IPS-20b (cell line): ENCODE results near the gene RPS10.

ENCODE experiments used
- H3K27ac ChIP-seq: one replicate; pipeline ENCODE4 v1.5.1; 2013; ENCODE audit warnings: low read length
- H3K27me3 ChIP-seq: 2 replicates; pipeline ENCODE4 v1.6.1; 2013; ENCODE audit warnings: mild to moderate bottlenecking, low read length, inconsistent platforms; ENCODE audit not compliant: insufficient read depth
- H3K36me3 ChIP-seq: 2 replicates; pipeline ENCODE4 v1.6.1; 2013; ENCODE audit warnings: low read depth, mild to moderate bottlenecking, inconsistent platforms, low read length, moderate library complexity; ENCODE audit not compliant: insufficient read depth
- H3K4me1 ChIP-seq: 2 replicates; pipeline ENCODE4 v1.6.1; 2013; ENCODE audit warnings: mild to moderate bottlenecking, control low read depth, inconsistent platforms, low read length, moderate library complexity; ENCODE audit not compliant: insufficient read depth
- H3K4me3 ChIP-seq: 2 replicates; pipeline ENCODE4 v1.5.1; 2013; ENCODE audit warnings: mild to moderate bottlenecking, low read length, inconsistent platforms
- H3K9ac ChIP-seq: 2 replicates; pipeline ENCODE4 v1.6.1; 2013; ENCODE audit warnings: low read depth, mild to moderate bottlenecking, inconsistent platforms, low read length, moderate library complexity
- H3K9me3 ChIP-seq: 2 replicates; pipeline ENCODE4 v1.6.1; 2013; ENCODE audit warnings: mild to moderate bottlenecking, low read depth, low read length, inconsistent platforms; ENCODE audit not compliant: insufficient read depth

Gene RPS10

DNA sequence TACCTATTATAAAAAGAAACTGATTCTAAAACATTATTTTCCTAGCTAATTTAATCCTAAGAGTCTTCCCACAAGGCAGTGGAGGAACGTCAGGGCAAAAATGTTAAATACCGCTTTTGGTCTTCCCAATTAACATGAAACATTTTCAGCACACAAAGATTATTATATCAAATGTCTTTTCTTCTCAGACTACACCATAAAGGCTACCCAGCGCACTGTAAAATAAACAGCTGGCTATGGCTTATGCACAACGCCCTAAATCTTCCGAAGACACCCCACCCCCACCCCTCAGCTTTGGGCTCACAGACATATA is 34.4 kb downstream of the RPS10 start:
- H3K4me1 ChIP-seq: peaks cover 5% of the 10 kb centered on the region; the same call in 1 of the 2 replicates
- peaks cover 6% of the 10 kb centered on the region for H3K9me3 ChIP-seq
- H3K27me3 ChIP-seq: no peaks in the 10 kb centered on the region
- peak overlapping the region; percentile 87 for H3K4me3 ChIP-seq
- no peaks in the 10 kb centered on the region for H3K36me3 ChIP-seq
- no peak overlapping the region for H3K27ac ChIP-seq
- H3K9ac ChIP-seq: peak overlapping the region; percentile 77; the same call in 1 of the 2 replicates

GRCh38 chr6:34390531-34391472 is 35.1 kb downstream of the RPS10 start:
- Histone ChIP-seq H3K4me3 (peak overlapping the region; percentile 87), H3K9ac (peak overlapping the region; percentile 77; the same call in 1 of the 2 replicates), H3K9me3 (no peaks in the 10 kb centered on the region), H3K36me3 (no peaks in the 10 kb centered on the region), H3K4me1 (peaks cover 11% of the 10 kb centered on the region; the same call in 1 of the 2 replicates), H3K27ac (no peak overlapping the region), H3K27me3 (no peaks in the 10 kb centered on the region)

DNA sequence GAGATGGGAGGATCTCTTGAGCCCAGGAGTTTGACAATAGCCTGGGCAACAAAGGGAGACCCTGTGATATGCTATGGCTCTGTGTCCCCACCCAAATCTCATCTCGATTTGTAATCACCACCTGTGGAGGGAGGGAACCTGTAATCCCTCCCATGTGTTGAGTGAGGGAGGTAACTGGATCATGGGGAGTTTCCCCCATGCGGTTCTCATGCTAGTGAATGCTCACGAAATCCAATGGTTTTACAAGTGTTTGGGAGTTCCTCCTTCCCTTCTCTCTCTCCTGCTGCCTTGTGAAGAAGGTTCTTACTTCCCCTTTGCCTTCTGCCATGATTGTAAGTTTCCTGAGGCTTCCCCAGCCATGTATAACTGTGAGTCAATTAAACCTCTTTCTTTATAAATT is 36.8 kb downstream of the RPS10 start:
- Histone ChIP-seq H3K27me3 (no peaks in the 10 kb centered on the region), H3K27ac (no peak overlapping the region), H3K4me3 (no peak overlapping the region), H3K9ac (no peak overlapping the region), H3K4me1 (peaks cover 19% of the 10 kb centered on the region; the same call in 1 of the 2 replicates), H3K36me3 (no peaks in the 10 kb centered on the region), H3K9me3 (no peaks in the 10 kb centered on the region)

GRCh38 chr6:34388421-34388820 is 37.4 kb downstream of the RPS10 start:
- Histone ChIP-seq H3K9ac (no peak overlapping the region), H3K27me3 (no peaks in the 10 kb centered on the region), H3K27ac (no peak overlapping the region), H3K4me3 (no peak overlapping the region), H3K4me1 (peaks cover 23% of the 10 kb centered on the region; the same call in 1 of the 2 replicates), H3K36me3 (no peaks in the 10 kb centered on the region), H3K9me3 (no peaks in the 10 kb centered on the region)

DNA sequence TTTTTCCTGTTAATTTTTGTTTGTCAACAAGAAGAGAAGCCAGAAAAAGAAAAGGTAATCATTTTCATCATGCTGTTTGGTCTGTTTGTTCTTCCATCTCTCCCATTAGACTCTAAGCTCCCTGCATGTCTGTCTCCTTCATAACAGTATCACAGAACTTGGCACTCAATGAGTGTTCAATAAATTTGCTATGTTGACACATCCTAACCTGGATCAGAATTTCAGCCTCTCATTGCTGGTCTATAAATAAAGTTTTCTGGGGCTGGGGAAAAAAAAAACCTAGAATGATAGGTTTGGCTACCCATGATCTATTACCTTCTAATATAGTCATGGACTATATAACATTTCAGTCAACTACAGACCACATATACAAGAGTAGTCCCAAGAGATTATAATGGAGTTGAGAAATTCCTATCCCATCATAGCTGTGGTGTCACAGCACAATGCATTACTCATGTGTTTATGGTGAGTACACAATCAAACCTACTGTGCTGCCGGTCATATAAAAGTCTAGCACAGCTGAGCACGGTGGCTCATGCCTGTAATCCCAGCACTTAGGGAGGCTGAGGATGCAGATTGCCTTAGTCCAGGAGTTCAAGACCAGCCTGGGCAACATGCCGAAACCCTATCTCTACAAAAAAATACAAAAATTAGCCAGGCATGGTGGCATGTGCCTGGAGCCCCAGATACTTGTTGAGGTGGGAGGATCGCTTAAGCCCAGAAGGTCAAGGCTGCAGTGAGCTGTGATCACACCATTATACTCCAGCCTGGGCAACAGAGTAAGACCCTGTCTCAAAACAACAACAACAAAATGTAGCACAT is 39.3 kb downstream of the RPS10 start:
- Histone ChIP-seq H3K27ac (no peak overlapping the region), H3K9ac (no peak overlapping the region), H3K4me1 (peaks cover 23% of the 10 kb centered on the region; the same call in 1 of the 2 replicates)

GRCh38 chr6:34385793-34386195 is 40.1 kb downstream of the RPS10 start:
- Histone ChIP-seq H3K9me3 (no peaks in the 10 kb centered on the region), H3K27me3 (no peaks in the 10 kb centered on the region), H3K4me3 (peak overlapping the region; percentile 17; the same call in 1 of the 2 replicates), H3K9ac (no peak overlapping the region), H3K27ac (no peak overlapping the region), H3K36me3 (no peaks in the 10 kb centered on the region), H3K4me1 (peaks cover 21% of the 10 kb centered on the region; the same call in 1 of the 2 replicates)

More for the DNA sequence above, 39.3 kb downstream of the RPS10 start:
- peak overlapping the region; percentile 17; the same call in 1 of the 2 replicates for H3K4me3 ChIP-seq
- H3K27me3 ChIP-seq: no peaks in the 10 kb centered on the region
- H3K9me3 ChIP-seq: no peaks in the 10 kb centered on the region
- H3K36me3 ChIP-seq: no peaks in the 10 kb centered on the region

DNA sequence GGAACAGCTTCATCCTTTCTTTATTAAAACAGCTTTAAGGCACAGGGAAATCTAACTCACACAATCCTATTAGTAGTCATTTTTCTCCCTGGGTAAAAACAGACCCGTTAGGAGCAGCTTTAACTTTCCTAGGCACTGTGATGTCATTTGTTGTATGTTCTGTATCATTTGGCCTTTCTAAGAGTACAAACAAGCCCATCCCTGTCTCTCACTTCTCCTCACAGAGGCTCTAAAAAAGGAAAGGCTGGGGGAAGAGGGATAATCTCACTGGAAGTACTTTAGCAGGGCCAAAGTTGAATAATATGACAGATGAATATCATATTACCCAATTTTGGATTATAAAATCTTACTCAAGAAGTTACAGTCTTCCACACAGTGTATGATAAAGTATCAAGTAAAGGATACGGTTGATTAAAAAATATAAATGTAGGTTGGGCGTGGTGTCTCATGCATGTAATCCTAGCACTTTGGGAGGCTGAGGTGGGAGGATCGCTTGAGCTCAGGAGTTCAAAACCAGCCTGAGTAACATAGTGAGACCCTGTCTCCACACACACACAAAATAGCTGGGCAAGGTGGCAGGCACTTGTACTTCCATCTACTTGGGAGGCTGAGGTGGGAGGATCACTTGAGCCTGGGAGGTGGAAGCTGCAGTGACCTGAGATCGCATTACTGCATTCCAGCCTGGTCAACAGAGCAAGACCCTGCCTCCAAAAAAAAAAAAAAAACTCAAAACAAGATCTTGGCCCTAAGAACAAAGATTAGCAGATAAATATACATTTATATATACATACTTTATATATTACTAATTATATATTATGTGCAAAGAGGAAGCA is 41.3 kb downstream of the RPS10 start:
- Histone ChIP-seq H3K4me3 (no peak overlapping the region), H3K9ac (no peak overlapping the region), H3K27me3 (no peaks in the 10 kb centered on the region), H3K36me3 (no peaks in the 10 kb centered on the region; the same call in 1 of the 2 replicates), H3K9me3 (no peaks in the 10 kb centered on the region), H3K4me1 (peaks cover 18% of the 10 kb centered on the region; the same call in 1 of the 2 replicates), H3K27ac (no peak overlapping the region)

DNA sequence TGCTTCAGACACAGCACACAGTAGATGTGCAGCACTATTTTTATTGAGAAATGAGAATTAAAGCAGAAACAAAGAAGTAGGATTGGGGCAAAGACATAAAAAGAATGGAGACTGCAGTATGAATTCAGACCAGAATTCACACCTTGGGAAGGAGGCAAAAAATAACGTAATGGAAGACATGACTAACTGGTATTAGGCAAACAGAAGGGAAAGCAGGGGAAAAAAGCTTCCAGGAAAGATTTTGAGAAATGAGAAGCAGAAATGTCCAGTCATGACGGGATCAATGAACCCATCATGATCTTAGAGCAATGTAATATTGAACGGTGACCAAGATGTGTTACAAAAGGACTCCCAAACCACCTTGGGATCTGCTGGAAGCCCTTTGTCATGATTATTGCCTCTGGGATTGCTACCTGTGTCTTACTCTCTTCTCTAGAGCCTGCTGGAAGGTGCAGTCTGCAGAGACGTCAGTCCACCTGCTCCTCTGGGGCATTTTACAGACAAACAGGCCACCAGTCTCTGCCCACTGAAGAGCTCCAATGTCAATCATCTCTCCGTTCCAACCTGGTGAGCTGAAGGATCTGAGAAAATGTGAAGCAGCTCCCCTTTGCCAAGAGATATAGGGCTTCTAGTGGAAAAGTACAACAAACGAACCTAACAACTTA is 42.1 kb downstream of the RPS10 start:
- H3K4me3 ChIP-seq: no peak overlapping the region
- no peaks in the 10 kb centered on the region; the same call in 1 of the 2 replicates for H3K36me3 ChIP-seq
- no peaks in the 10 kb centered on the region for H3K27me3 ChIP-seq
- no peak overlapping the region for H3K27ac ChIP-seq
- H3K9me3 ChIP-seq: no peaks in the 10 kb centered on the region
- no peak overlapping the region for H3K9ac ChIP-seq
- peaks cover 18% of the 10 kb centered on the region; the same call in 1 of the 2 replicates for H3K4me1 ChIP-seq

DNA sequence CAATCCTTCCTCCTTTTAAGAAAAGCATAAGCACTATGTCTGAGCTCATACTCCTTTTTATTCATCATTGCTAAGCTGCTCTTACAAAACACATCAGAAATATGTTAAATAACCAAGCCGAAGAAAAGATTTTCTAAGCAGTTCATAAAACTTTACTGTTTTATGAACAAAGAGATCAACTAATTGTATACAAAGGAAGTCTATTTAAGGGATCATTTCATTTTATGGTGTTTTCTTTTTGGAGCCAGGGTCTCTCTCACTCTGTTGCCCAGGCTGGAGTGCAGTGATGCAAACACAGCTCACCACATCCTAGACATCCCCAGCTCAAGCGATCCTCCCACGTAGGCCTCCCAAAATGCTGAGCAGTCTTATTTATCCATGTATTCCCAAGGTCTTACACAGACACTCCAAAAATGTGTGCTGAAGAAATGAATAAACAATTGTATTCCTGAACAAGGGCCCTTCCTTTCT is 42.7 kb downstream of the RPS10 start:
- Histone ChIP-seq H3K36me3 (no peaks in the 10 kb centered on the region; the same call in 1 of the 2 replicates), H3K9me3 (no peaks in the 10 kb centered on the region), H3K27ac (no peak overlapping the region), H3K9ac (no peak overlapping the region), H3K4me1 (peaks cover 18% of the 10 kb centered on the region; the same call in 1 of the 2 replicates), H3K4me3 (no peak overlapping the region), H3K27me3 (no peaks in the 10 kb centered on the region)

DNA sequence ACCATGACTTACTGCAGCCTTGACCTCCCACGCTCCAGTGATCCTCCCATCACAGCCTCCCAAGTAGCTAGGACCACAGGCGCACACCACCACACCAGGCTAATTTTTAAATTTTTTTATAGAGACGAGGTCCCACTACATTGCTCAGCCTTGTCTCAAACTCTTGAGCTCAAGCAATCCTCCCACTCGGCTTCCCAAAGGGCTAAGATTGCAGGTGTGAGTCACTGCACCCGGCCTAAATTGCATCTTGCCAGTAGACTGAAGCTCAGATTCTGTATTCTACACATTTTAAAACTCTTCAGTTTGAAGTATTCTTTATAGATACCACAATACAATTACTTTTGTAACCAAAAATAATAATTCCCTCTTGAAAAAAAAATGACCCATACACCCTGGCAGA is 44.8 kb downstream of the RPS10 start:
- Histone ChIP-seq H3K27ac (no peak overlapping the region), H3K4me1 (peaks cover 14% of the 10 kb centered on the region; the same call in 1 of the 2 replicates), H3K27me3 (no peaks in the 10 kb centered on the region), H3K9ac (no peak overlapping the region), H3K4me3 (no peak overlapping the region), H3K9me3 (no peaks in the 10 kb centered on the region), H3K36me3 (no peaks in the 10 kb centered on the region; the same call in 1 of the 2 replicates)
